GM23248 (cell line): ENCODE measurements around the gene STT3B.

ENCODE experiments used
- EZH2 ChIP-seq: fragments of 200-600 bp; sonication (generic); IDR thresholded peaks from 2 replicates; pipeline ENCODE4 v1.6.1; 2018; ENCODE audit warnings: antibody characterized with exemption, mild to moderate bottlenecking; ENCODE audit not compliant: insufficient read depth, poor library complexity, severe bottlenecking
- EZH2phosphoT487 ChIP-seq: fragments of 200-600 bp; sonication (generic); IDR thresholded peaks from 2 replicates; pipeline ENCODE4 v1.6.1; 2018; ENCODE audit warnings: antibody characterized with exemption, moderate library complexity, mild to moderate bottlenecking, low read depth; ENCODE audit not compliant: insufficient read depth

DNA sequence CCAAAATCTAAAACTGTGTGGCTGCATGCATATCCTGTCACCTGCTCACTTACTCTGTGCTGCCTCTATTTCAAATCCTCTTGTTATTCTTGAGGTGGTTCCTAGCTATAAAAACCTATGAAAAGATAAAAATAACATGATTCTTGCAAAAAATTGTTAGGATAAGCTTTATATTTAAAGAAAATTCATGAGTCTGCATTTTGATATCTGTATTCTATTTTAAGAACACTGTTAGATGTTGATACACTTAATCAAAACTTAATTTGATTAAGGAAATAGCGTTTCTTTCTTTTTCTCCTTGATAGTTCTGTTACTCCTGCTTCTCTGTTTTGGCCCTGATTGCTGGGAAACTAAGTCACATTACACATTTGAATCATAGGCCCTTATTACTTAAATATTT is 22.5 kb downstream of the STT3B start:
- TF ChIP-seq EZH2: no peak
- no peak for TF ChIP-seq EZH2phosphoT487
